SK-N-SH (cell line): ENCODE results near the gene WDTC1. TPM values are rescaled to one million over a fixed set of nuclear protein-coding genes. Genes with fewer than 3 reads are reported as not detected.

Experiments
- CTCF ChIA-PET: fragments of 300-600, 350-600 bp; formaldehyde crosslinking; extraction: SDS; loops from one replicate; lab custom pipeline; 2021; lab: Yijun Ruan, JAX
- POLR2A ChIA-PET: fragments of 350-600 bp; sonication (Branson Sonifier 250); formaldehyde crosslinking; extraction: SDS; loops from one replicate; lab custom pipeline; 2020; ENCODE audit warnings: antibody characterized with exemption, inconsistent platforms; lab: Yijun Ruan, JAX
- DNase-seq: peaks from one replicate; pipeline ENCODE4 v3.0.0; 2012
- H2AFZ ChIP-seq: fragments of 200-600 bp; sonication (generic); 2 replicates; pipeline ENCODE4 v1.8.1; 2016; ENCODE audit warnings: antibody characterized with exemption, mild to moderate bottlenecking, low read depth
- H3F3A ChIP-seq: fragments of 200-600 bp; sonication (generic); replicated peaks from 2 replicates; pipeline ENCODE3; 2016; ENCODE audit warnings: antibody characterized with exemption, mild to moderate bottlenecking; ENCODE audit not compliant: insufficient read depth
- H3K27ac ChIP-seq, 2 experiments: fragments of 200-500 bp in 1 of 2; fragments of 200-600 bp in 1 of 2; sonication (Bioruptor generic) in 1 of 2; sonication (generic), shearing (Covaris generic) in 1 of 2; 2 replicates each; pipeline versions ENCODE4 v1.5.1 to v1.6.1; 2014 to 2016; ENCODE audit warnings: low read depth in 2 of 2, inconsistent platforms in 1 of 2, low read length in 1 of 2, mild to moderate bottlenecking in 1 of 2, mixed read lengths in 1 of 2
- H3K27me3 ChIP-seq: fragments of 200-600 bp; sonication (generic), shearing (Covaris generic); 2 replicates; pipeline ENCODE4 v1.6.1; 2016; ENCODE audit warnings: mixed run types; ENCODE audit not compliant: insufficient read depth
- H3K36me3 ChIP-seq, 2 experiments: fragments of 200-500 bp in 1 of 2; fragments of 200-600 bp in 1 of 2; sonication (Bioruptor generic) in 1 of 2; sonication (generic) in 1 of 2; replicated peaks in 1 of 2; 2 replicates each; pipeline versions ENCODE3 to v1.5.1; 2014 to 2016; ENCODE audit warnings: low read length in 1 of 2, mild to moderate bottlenecking in 1 of 2; ENCODE audit not compliant: insufficient read depth in 2 of 2, control insufficient read depth in 1 of 2
- H3K4me1 ChIP-seq, 2 experiments: fragments of 200-500 bp in 1 of 2; fragments of 200-600 bp in 1 of 2; sonication (Bioruptor generic) in 1 of 2; sonication (generic), shearing (Covaris generic) in 1 of 2; 2 replicates each; pipeline versions ENCODE4 v1.5.1 to v1.6.1; 2014 to 2016; ENCODE audit warnings: low read depth in 1 of 2, low read length in 1 of 2, mixed run types in 1 of 2; ENCODE audit not compliant: insufficient read depth in 2 of 2, control insufficient read depth in 1 of 2
- H3K4me2 ChIP-seq: fragments of 200-600 bp; sonication (generic), shearing (Covaris generic); 2 replicates; pipeline ENCODE4 v1.6.1; 2017; ENCODE audit warnings: mixed run types
- H3K4me3 ChIP-seq, 2 experiments: fragments of 200-500 bp in 1 of 2; fragments of 200-600 bp in 1 of 2; sonication (Bioruptor generic) in 1 of 2; sonication (generic), shearing (Covaris generic) in 1 of 2; 2 replicates each; pipeline versions ENCODE4 v1.5.1 to v1.8.1; 2014 to 2016; ENCODE audit warnings: low read depth in 2 of 2, inconsistent platforms in 1 of 2, low read length in 1 of 2, mild to moderate bottlenecking in 1 of 2, mixed read lengths in 1 of 2, moderate library complexity in 1 of 2
- H3K79me2 ChIP-seq: fragments of 200-600 bp; sonication (generic); 2 replicates; pipeline ENCODE4 v1.8.1; 2017; ENCODE audit warnings: mild to moderate bottlenecking; ENCODE audit not compliant: insufficient read depth
- H3K9ac ChIP-seq: fragments of 200-600 bp; sonication (generic); 2 replicates; pipeline ENCODE4 v1.6.1; 2017; ENCODE audit warnings: mixed run types
- H3K9me2 ChIP-seq: fragments of 200-600 bp; sonication (generic); 2 replicates; pipeline ENCODE4 v1.6.1; 2017; ENCODE audit warnings: mixed run types
- H3K9me3 ChIP-seq: fragments of 200-600 bp; sonication (generic); 2 replicates; pipeline ENCODE4 v1.6.1; 2017; ENCODE audit warnings: mixed run types, mild to moderate bottlenecking, moderate library complexity
- H4K20me1 ChIP-seq: fragments of 200-600 bp; sonication (generic); 2 replicates; pipeline ENCODE4 v1.6.1; 2017; ENCODE audit warnings: mild to moderate bottlenecking, mixed run types; ENCODE audit not compliant: insufficient read depth
- ELF1 ChIP-seq: IDR thresholded peaks from 2 replicates; pipeline ENCODE4 v1.4.0; 2012
- EP300 ChIP-seq, 2 experiments: IDR thresholded peaks; 2 replicates each; pipeline versions ENCODE4 v1.4.0 to v1.6.1; 2012; ENCODE audit warnings: borderline replicate concordance in 1 of 2, low read depth in 1 of 2, low read length in 1 of 2
- FOXJ3 ChIP-seq: sonication (generic); formaldehyde crosslinking; IDR thresholded peaks from 2 replicates; pipeline ENCODE4 v1.5.1; 2020; ENCODE audit warnings: mild to moderate bottlenecking, missing genetic modification reagents
- GATA2 ChIP-seq: sonication (generic); formaldehyde crosslinking; IDR thresholded peaks from 2 replicates; pipeline ENCODE4 v1.5.0; 2020; ENCODE audit warnings: mild to moderate bottlenecking, missing genetic modification reagents
- MEF2A ChIP-seq: IDR thresholded peaks from 2 replicates; pipeline ENCODE4 v1.4.0; 2012; ENCODE audit warnings: low read depth, borderline replicate concordance
- NFIC ChIP-seq: IDR thresholded peaks from 2 replicates; pipeline ENCODE4 v1.4.0; 2012; ENCODE audit warnings: borderline replicate concordance
- POLR2AphosphoS5 ChIP-seq: IDR thresholded peaks from 2 replicates; pipeline ENCODE4 v1.6.1; 2012; ENCODE audit warnings: low read depth, low read length
- RAD21 ChIP-seq: IDR thresholded peaks from 2 replicates; pipeline ENCODE4 v1.6.1; 2012; ENCODE audit warnings: mild to moderate bottlenecking, low read length
- RCOR1 ChIP-seq: fragments of 150-350 bp; IDR thresholded peaks from 2 replicates; pipeline ENCODE4 v1.6.1; 2017; ENCODE audit warnings: antibody characterized with exemption, low read length
- RXRA ChIP-seq: IDR thresholded peaks from 2 replicates; pipeline ENCODE4 v1.4.0; 2012; ENCODE audit warnings: low read depth, mild to moderate bottlenecking, borderline replicate concordance
- SIN3A ChIP-seq: IDR thresholded peaks from 2 replicates; pipeline ENCODE4 v1.6.1; 2012; ENCODE audit warnings: low read depth, mild to moderate bottlenecking, low read length, moderate library complexity, borderline replicate concordance
- TCF12 ChIP-seq: IDR thresholded peaks from 2 replicates; pipeline ENCODE4 v1.4.0; 2012
- YY1 ChIP-seq: IDR thresholded peaks from 2 replicates; pipeline ENCODE4 v1.4.0; 2012; ENCODE audit warnings: low read depth, mild to moderate bottlenecking
- WGBS: methylation state at CpG from one replicate; pipeline ENCODE4 v1.1.6; 2017; ENCODE audit warnings: low lambda C conversion rate; 5-methylcytosine and 5-hydroxymethylcytosine counted together
- polyA plus RNA-seq, 3 experiments: library from polyadenylated mRNA; depleted of rRNA; stranded (reverse); fragments of >200 nt; gene quantifications; 2 replicates each; pipeline ENCODE4 v1.2.3, GENCODE V29; 2012
- TF ChIP-seq, protein P1 (sequence below): IDR thresholded peaks from 2 replicates; pipeline ENCODE4 v1.4.0; 2012; ENCODE audit warnings: low read depth
- TF ChIP-seq, protein P2 (sequence below): fragments of 150-350 bp; IDR thresholded peaks from 2 replicates; pipeline ENCODE4 v1.6.1; 2016; ENCODE audit warnings: mild to moderate bottlenecking, low read depth, low read length
- TF ChIP-seq, protein P3 (sequence below): IDR thresholded peaks from 2 replicates; pipeline ENCODE4 v1.4.0; 2012; ENCODE audit warnings: low read depth, borderline replicate concordance

The WDTC1 gene
- polyA plus RNA-seq, 1 of the 3 experiments (the other 2 are of a cell fraction): 12.0 TPM

DNA sequence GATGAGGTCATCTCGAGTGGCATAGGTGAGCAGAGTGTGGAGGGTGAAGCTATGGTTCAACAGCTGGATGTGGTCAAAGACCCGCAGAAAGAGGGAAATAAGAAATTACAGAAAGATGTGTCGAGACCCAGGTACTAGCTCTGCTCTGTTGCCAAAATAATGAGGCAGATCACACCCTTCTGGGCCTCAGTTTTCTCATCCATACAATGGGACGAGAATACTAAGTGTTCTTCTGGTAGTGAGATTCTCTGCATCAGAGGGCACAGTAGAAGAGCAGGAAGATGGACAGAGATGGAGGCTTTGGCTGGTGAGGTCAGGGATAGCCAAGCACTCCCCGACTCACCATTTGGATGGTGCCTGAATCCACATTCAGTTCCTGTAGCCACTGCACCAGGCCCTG is 121.3 kb downstream of the WDTC1 start:
- 85% methylated on average over 5 of the region's 5 CpGs for WGBS
- POLR2A ChIA-PET: interaction anchor here (1.6 kb wide), 1 partner anchor 9 kb away, joined by 3 read pairs; no protein-coding TSS in a partner anchor

DNA sequence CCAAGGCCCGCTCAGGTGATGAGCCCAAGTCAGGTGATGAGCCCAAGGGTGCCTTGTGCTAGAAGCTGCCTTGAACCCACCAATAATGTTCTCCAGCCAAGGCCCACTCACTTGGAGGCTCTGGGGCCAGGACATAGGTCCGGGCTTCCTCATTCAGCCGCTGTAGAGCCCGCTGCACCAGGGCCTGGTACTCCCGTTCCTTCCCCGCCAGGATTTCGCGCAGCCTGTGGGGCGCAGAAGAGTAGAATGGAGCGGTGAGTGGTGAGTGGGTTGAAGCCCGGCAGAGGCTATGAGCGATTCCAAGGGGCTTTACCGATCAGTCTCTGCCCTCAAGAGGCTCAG is 121.8 kb downstream of the WDTC1 start:
- Histone ChIP-seq H2AFZ (no peak overlapping the region), H3K27ac (no peak overlapping the region), H3K9me2 (no peaks in the 10 kb centered on the region), H3K9me3 (no peaks in the 10 kb centered on the region), H3K4me3 (no peak overlapping the region), H3K9ac (no peak overlapping the region), H3K36me3 (peaks cover 4 to 10% of the 10 kb centered on the region in 2 experiments), H3K4me1 (peaks cover 0 to 5% of the 10 kb centered on the region in 2 experiments; a peak in 1 of 4 replicates), H3K27me3 (no peaks in the 10 kb centered on the region), H3K79me2 (no peaks in the 10 kb centered on the region), H3K4me2 (no peak overlapping the region), H4K20me1 (no peaks in the 10 kb centered on the region), H3F3A (no peaks in the 10 kb centered on the region)
- DNase-seq: no peak
- POLR2A ChIA-PET: interaction anchor here (1.6 kb wide), 1 partner anchor 9 kb away, joined by 3 read pairs; no protein-coding TSS in a partner anchor
- 96% methylated on average over 9 of the region's 13 CpGs for WGBS
- CTCF ChIA-PET: interaction anchor here (0.9 to 12.3 kb wide), 12 partner anchors 10 to 259 kb away, joined by 3 to 219 read pairs (median 26); partner anchors contain the start of genes CD164L2, MAP3K6 and SYTL1
- TF ChIP-seq, protein P1, sequence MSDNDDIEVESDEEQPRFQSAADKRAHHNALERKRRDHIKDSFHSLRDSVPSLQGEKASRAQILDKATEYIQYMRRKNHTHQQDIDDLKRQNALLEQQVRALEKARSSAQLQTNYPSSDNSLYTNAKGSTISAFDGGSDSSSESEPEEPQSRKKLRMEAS: no peak
- TF ChIP-seq SIN3A: no peak
- no peak for TF ChIP-seq ELF1

More for the DNA sequence above, 121.3 kb downstream of the WDTC1 start:
- DNase-seq: no peak
- no peak overlapping the region for H3K27ac ChIP-seq
- H2AFZ ChIP-seq: no peak overlapping the region
- no peaks in the 10 kb centered on the region for H3F3A ChIP-seq
- no peaks in the 10 kb centered on the region for H3K9me2 ChIP-seq
- H3K36me3 ChIP-seq: peaks cover 4 to 5% of the 10 kb centered on the region in 2 experiments
- H3K27me3 ChIP-seq: no peaks in the 10 kb centered on the region
- no peaks in the 10 kb centered on the region for H3K9me3 ChIP-seq
- no peak for TF ChIP-seq YY1
- TF ChIP-seq RAD21: no peak
- no peak for TF ChIP-seq MEF2A
- no peak overlapping the region for H3K9ac ChIP-seq
- CTCF ChIA-PET: interaction anchor here (0.9 to 12.3 kb wide), 9 partner anchors 10 to 57 kb away, joined by 3 to 219 read pairs (median 45); partner anchors contain the start of genes CD164L2 and MAP3K6
- no peak overlapping the region for H3K4me3 ChIP-seq
- H4K20me1 ChIP-seq: no peaks in the 10 kb centered on the region
- H3K4me1 ChIP-seq: peaks cover 0 to 5% of the 10 kb centered on the region in 2 experiments; a peak in 1 of 4 replicates
- H3K79me2 ChIP-seq: no peaks in the 10 kb centered on the region
- no peak overlapping the region for H3K4me2 ChIP-seq

DNA sequence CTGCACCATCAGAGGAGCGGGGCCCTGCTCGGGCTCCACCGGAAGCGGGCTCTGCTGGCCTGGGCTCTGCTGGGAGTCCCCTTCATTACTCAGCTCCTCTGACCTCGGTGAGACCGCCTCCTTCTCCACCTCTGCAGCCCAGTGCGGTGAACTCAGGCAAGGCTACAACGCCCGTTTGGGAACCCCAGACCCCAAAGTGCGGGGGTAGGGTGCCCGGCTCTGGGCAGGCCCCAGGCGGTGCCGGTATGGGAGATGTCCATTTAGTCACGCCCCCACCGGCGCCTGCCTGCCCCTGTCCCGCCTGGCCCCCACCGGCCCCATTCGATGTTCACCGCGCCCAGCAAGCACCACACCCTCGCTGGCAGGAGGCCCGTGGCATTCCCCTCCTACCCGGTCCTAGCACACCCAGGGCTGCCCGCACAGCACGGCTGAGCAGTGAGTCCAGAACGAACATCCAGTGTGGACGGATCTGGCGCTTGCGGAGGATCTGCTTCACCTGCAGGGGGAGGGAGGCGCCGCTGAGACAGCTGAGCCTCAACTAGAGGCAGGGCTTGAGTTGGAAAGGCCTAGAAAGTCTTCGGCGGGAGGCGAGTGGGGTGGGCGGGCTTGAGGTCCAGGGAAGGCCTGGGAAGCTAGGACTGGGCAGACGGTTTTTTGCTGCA is 122.3 kb downstream of the WDTC1 start:
- Histone ChIP-seq H3K9ac (no peak overlapping the region), H3K9me2 (no peaks in the 10 kb centered on the region), H3K4me1 (peaks cover 0 to 5% of the 10 kb centered on the region in 2 experiments; a peak in 1 of 4 replicates), H3K36me3 (peaks cover 4 to 15% of the 10 kb centered on the region in 2 experiments), H3K4me2 (no peak overlapping the region), H3K4me3 (no peak overlapping the region), H4K20me1 (no peaks in the 10 kb centered on the region), H3F3A (no peaks in the 10 kb centered on the region), H2AFZ (no peak overlapping the region), H3K27me3 (no peaks in the 10 kb centered on the region), H3K27ac (no peak overlapping the region), H3K9me3 (no peaks in the 10 kb centered on the region), H3K79me2 (no peaks in the 10 kb centered on the region)
- WGBS: 92% methylated on average over 27 of the region's 37 CpGs
- TF ChIP-seq NFIC (no peak), TCF12 (no peak), MEF2A (no peak), FOXJ3 (CRISPR knock-in tag) (no peak), ELF1 (no peak), EP300 (IDR thresholded peaks at IDR 0.05; ENCODE audit: borderline replicate concordance in 1 of 2, low read depth in 1 of 2, low read length in 1 of 2) (no peak), RXRA (no peak), POLR2AphosphoS5 (no peak), GATA2 (CRISPR knock-in tag) (no peak), RCOR1 (no peak)
- TF ChIP-seq, protein P1: no peak
- TF ChIP-seq, protein P2, sequence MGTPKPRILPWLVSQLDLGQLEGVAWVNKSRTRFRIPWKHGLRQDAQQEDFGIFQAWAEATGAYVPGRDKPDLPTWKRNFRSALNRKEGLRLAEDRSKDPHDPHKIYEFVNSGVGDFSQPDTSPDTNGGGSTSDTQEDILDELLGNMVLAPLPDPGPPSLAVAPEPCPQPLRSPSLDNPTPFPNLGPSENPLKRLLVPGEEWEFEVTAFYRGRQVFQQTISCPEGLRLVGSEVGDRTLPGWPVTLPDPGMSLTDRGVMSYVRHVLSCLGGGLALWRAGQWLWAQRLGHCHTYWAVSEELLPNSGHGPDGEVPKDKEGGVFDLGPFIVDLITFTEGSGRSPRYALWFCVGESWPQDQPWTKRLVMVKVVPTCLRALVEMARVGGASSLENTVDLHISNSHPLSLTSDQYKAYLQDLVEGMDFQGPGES: no peak
- TF ChIP-seq, protein P3, sequence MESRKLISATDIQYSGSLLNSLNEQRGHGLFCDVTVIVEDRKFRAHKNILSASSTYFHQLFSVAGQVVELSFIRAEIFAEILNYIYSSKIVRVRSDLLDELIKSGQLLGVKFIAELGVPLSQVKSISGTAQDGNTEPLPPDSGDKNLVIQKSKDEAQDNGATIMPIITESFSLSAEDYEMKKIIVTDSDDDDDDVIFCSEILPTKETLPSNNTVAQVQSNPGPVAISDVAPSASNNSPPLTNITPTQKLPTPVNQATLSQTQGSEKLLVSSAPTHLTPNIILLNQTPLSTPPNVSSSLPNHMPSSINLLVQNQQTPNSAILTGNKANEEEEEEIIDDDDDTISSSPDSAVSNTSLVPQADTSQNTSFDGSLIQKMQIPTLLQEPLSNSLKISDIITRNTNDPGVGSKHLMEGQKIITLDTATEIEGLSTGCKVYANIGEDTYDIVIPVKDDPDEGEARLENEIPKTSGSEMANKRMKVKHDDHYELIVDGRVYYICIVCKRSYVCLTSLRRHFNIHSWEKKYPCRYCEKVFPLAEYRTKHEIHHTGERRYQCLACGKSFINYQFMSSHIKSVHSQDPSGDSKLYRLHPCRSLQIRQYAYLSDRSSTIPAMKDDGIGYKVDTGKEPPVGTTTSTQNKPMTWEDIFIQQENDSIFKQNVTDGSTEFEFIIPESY: no peak
- POLR2A ChIA-PET: interaction anchor here (1.6 to 1.7 kb wide), 2 partner anchors 8 kb away, joined by 3 to 5 read pairs; no protein-coding TSS in a partner anchor
- DNase-seq: peak; percentile 56
- CTCF ChIA-PET: interaction anchor here (0.6 to 12.3 kb wide), 47 partner anchors 8 to 314 kb away, joined by 3 to 219 read pairs (median 6); partner anchors contain the start of genes AHDC1, CD164L2, FCN3 and FGR
